K562 (cell line): ENCODE results near the gene CRK. TPM values are rescaled to one million over a fixed set of nuclear protein-coding genes. Genes with fewer than 3 reads are reported as not detected.

Experiments used
- ATAC-seq: fragments of 200-7000 bp; cut with Tn5 transposase; 3 replicates; pipeline ENCODE4 v1.9.1; 2020; ENCODE audit warnings: moderate library complexity
- BruUV-seq: library from RNA; stranded (reverse); fragments of 400-500 nt; replicated peaks from 2 replicates; lab custom pipeline; 2021; lab: Mats Ljungman, UMichigan
- CTCF ChIA-PET: fragments of 300-600 bp; formaldehyde crosslinking; extraction: SDS; loops from one replicate; lab custom pipeline; 2021; ENCODE audit warnings: low intra/inter-chr PET ratio; lab: Yijun Ruan, JAX
- POLR2A ChIA-PET: fragments of 300-600, 350-650 bp; sonication (Branson Sonifier 250); formaldehyde crosslinking; extraction: SDS; loops from one replicate; lab custom pipeline; 2021; ENCODE audit warnings: antibody characterized with exemption, inconsistent platforms; lab: Yijun Ruan, JAX
- DNase-seq, 4 experiments: peaks; one replicate each; pipeline versions ENCODE4 v3.0.0 to v3.0.0-alpha.2; 2011 to 2018; ENCODE audit warnings: low spot score in 3 of 4, mixed read lengths in 3 of 4; ENCODE audit errors: extremely low read depth in 1 of 4
- FAIRE-seq: peaks from 2 replicates; lab custom pipeline; 2011; peaks lifted over from hg19 to GRCh38; lab: Jason Lieb, UNC
- H2AFZ ChIP-seq: 2 replicates; pipeline ENCODE4 v1.6.0; 2011; ENCODE audit warnings: low read depth, low read length, control low read depth, inconsistent platforms
- H3K27ac ChIP-seq: fragments of 200-600 bp; 3 replicates; pipeline ENCODE4 v1.8.0; 2011; ENCODE audit warnings: low read depth, mild to moderate bottlenecking, control low read depth, inconsistent platforms, low read length, moderate library complexity, mixed read lengths; ENCODE audit errors: extremely low read depth
- H3K27me3 ChIP-seq, 2 experiments: fragments of 300-600 bp in 1 of 2; 2 replicates in 1 of 2; 3 replicates in 1 of 2; pipeline versions ENCODE4 v1.6.0 to v1.8.0; 2011; ENCODE audit warnings: inconsistent platforms in 2 of 2, low read length in 2 of 2, mild to moderate bottlenecking in 1 of 2, mixed read lengths in 1 of 2, moderate library complexity in 1 of 2; ENCODE audit not compliant: control insufficient read depth in 2 of 2, insufficient read depth in 2 of 2
- H3K36me3 ChIP-seq: fragments of 300-600 bp; 3 replicates; pipeline ENCODE4 v1.8.0; 2011; ENCODE audit warnings: mild to moderate bottlenecking, low read length, inconsistent platforms; ENCODE audit not compliant: control insufficient read depth, insufficient read depth
- H3K4me1 ChIP-seq, 2 experiments: fragments of 200-600 bp in 1 of 2; replicated peaks in 1 of 2; 2 replicates in 1 of 2; 3 replicates in 1 of 2; pipeline versions ENCODE4 v1.5.1 to v1.8.0; 2011; ENCODE audit warnings: inconsistent platforms in 2 of 2, low read length in 2 of 2, mild to moderate bottlenecking in 1 of 2, mixed read lengths in 1 of 2, moderate library complexity in 1 of 2; ENCODE audit not compliant: control insufficient read depth in 2 of 2, insufficient read depth in 2 of 2
- H3K4me2 ChIP-seq: 2 replicates; pipeline ENCODE4 v1.6.1; 2011; ENCODE audit warnings: low read length, control low read depth, inconsistent platforms, mixed read lengths; ENCODE audit not compliant: insufficient read depth
- H3K4me3 ChIP-seq: fragments of 200-600 bp; sonication (generic), shearing (Covaris generic); 2 replicates; pipeline ENCODE4 v1.5.1; 2016; ENCODE audit warnings: control low read depth, inconsistent platforms
- H3K79me2 ChIP-seq: fragments of 200-600 bp; 3 replicates; pipeline ENCODE4 v1.8.0; 2011; ENCODE audit warnings: low read length, inconsistent platforms; ENCODE audit not compliant: control insufficient read depth, insufficient read depth
- H3K9ac ChIP-seq, 2 experiments: 2 replicates each; pipeline versions ENCODE4 v1.6.0 to v1.6.1; 2011; ENCODE audit warnings: low read depth in 2 of 2, low read length in 2 of 2, control low read depth in 1 of 2, inconsistent platforms in 1 of 2, mild to moderate bottlenecking in 1 of 2, mixed read lengths in 1 of 2; ENCODE audit not compliant: insufficient read depth in 1 of 2
- H3K9me1 ChIP-seq: one replicate; pipeline ENCODE4 v1.6.0; 2011; ENCODE audit warnings: inconsistent platforms, mild to moderate bottlenecking, low read length, moderate library complexity; ENCODE audit not compliant: control insufficient read depth, insufficient read depth
- H3K9me3 ChIP-seq: replicated peaks from 2 replicates; pipeline ENCODE4 v1.5.1; 2011; ENCODE audit warnings: low read depth, low read length, inconsistent platforms; ENCODE audit not compliant: control insufficient read depth, insufficient read depth
- H4K20me1 ChIP-seq: replicated peaks from 2 replicates; pipeline ENCODE4 v1.6.1; 2011; ENCODE audit warnings: low read length, inconsistent platforms, mixed read lengths; ENCODE audit not compliant: control insufficient read depth, insufficient read depth
- EP400 ChIP-seq: fragments of 450-650 bp; IDR thresholded peaks from 2 replicates; pipeline ENCODE4 v1.6.1; 2017; ENCODE audit warnings: antibody characterized with exemption, mild to moderate bottlenecking, moderate library complexity
- HOMEZ ChIP-seq: fragments of 250-450 bp; sonication (Bioruptor Pico); IDR thresholded peaks from 2 replicates; pipeline ENCODE4 v1.4.0; 2020; ENCODE audit warnings: mild to moderate bottlenecking, moderate library complexity
- IRF2 ChIP-seq: sonication (generic); formaldehyde crosslinking; IDR thresholded peaks from 2 replicates; pipeline ENCODE4 v1.8.1; 2022; ENCODE audit warnings: mild to moderate bottlenecking, missing genetic modification reagents
- POU5F1 ChIP-seq: fragments of 150-350 bp; IDR thresholded peaks from 2 replicates; pipeline ENCODE4 v1.6.1; 2014; ENCODE audit warnings: borderline replicate concordance, low read length, low read depth, mild to moderate bottlenecking; ENCODE audit not compliant: partially characterized antibody
- TARDBP ChIP-seq: fragments of 450-650 bp; IDR thresholded peaks from 2 replicates; pipeline ENCODE4 v1.6.1; 2016
- WGBS: fragments of 100-300 bp; shearing (Covaris generic); methylation state at CpG from one replicate; pipeline ENCODE4 v1.1.6; 2016; ENCODE audit warnings: low coverage, mixed read lengths; ENCODE audit not compliant: insufficient coverage; ENCODE audit errors: missing lambda C conversion rate; 5-methylcytosine and 5-hydroxymethylcytosine counted together
- in situ Hi-C: fragments of 300-500 bp; cut with MboI; formaldehyde crosslinking; loops from 4 replicates; pipeline ENCODE4 v1.15.0; 2018; ENCODE audit warnings: inconsistent platforms, mixed read lengths
- intact Hi-C: fragments of 100-400 bp; cut with micrococcal nuclease; formaldehyde crosslinking; loops from 2 replicates; pipeline ENCODE4 v1.14.2; 2022
- polyA plus RNA-seq, 8 experiments: library from polyadenylated mRNA; depleted of rRNA in 4 of 8; stranded (reverse) in 5 of 8; unstranded in 3 of 8; fragments of >200 nt; fragmentation: Nextera tagmentation in 2 of 8; fragmentation: Illumina TruSeq in 1 of 8; extraction: Ambion mirVana in 2 of 8; extraction: Trizol in 1 of 8; gene quantifications; 2 replicates each; pipeline versions ENCODE4 v1.2.1 to v1.2.3, GENCODE V29; 2011 to 2014; ENCODE audit warnings: inconsistent platforms in 1 of 8, missing spikeins in 1 of 8
- total RNA-seq, 7 experiments: library from RNA; depleted of rRNA in 6 of 7; stranded (reverse); fragments of >200 nt in 6 of 7; fragmentation: Illumina TruSeq in 2 of 7; extraction: Trizol in 2 of 7; gene quantifications; 2 replicates each; pipeline versions ENCODE4 v1.2.1 to v1.2.3, GENCODE V29; 2011 to 2021; ENCODE audit warnings: low replicate concordance in 1 of 7

CRK gene
- total and polyA plus RNA-seq, 9 of the 15 experiments (the other 6 are each of a cell fraction or from before 2014, with no cell fraction given): 13.1 to 40.2 (median 26.1) TPM

GRCh38 chr17:1449412-1449967 lies 6.5 kb downstream of the CRK start:
- Histone ChIP-seq H4K20me1 (peaks cover 11% of the 10 kb centered on the region), H3K9ac (no peak overlapping the region), H2AFZ (no peak overlapping the region), H3K4me2 (no peak overlapping the region), H3K9me1 (no peaks in the 10 kb centered on the region), H3K27me3 (no peaks in the 10 kb centered on the region), H3K4me3 (no peak overlapping the region), H3K36me3 (peaks cover 41% of the 10 kb centered on the region; the same call in 2 of the 3 replicates), H3K79me2 (peaks cover 94% of the 10 kb centered on the region), H3K4me1 (peaks cover 0 to 5% of the 10 kb centered on the region in 2 experiments; a peak in 4 of 5 replicates), H3K9me3 (no peaks in the 10 kb centered on the region), H3K27ac (no peak overlapping the region)
- 90% methylated on average over 5 of the region's 5 CpGs for WGBS
- no peak for DNase-seq
- TF ChIP-seq TARDBP (no peak), IRF2 (CRISPR knock-in tag) (no peak), EP400 (no peak), POU5F1 (no peak), HOMEZ (CRISPR knock-in tag) (no peak)
- no peak for FAIRE-seq
- ChIA-PET CTCF (no interaction called here), POLR2A (interaction anchor here (0.6 to 2.5 kb wide), 2 partner anchors 11 kb away, joined by 4 to 10 read pairs; no protein-coding TSS in a partner anchor)
- BruUV-seq: no TSS peak
- no peak for ATAC-seq
- in situ Hi-C loops: no loop called here
- intact Hi-C loops: no loop called here
